GM10248 (cell line): ENCODE results near the gene THOC6.

Source experiments
- CTCF ChIA-PET: fragments of 300-600 bp; sonication (Branson Sonifier 250); formaldehyde crosslinking; extraction: SDS; loops from one replicate; lab custom pipeline; 2021; ENCODE audit warnings: antibody characterized with exemption; lab: Yijun Ruan, JAX
- POLR2A ChIA-PET: fragments of 350-650 bp; sonication (Branson Sonifier 250); formaldehyde crosslinking; extraction: SDS; loops from one replicate; lab custom pipeline; 2020; ENCODE audit warnings: antibody characterized with exemption; lab: Yijun Ruan, JAX
- DNase-seq: peaks from one replicate; pipeline ENCODE4 v3.0.0; 2012; ENCODE audit errors: extremely low spot score
- TF ChIP-seq, protein P1 (sequence below): IDR thresholded peaks from 2 replicates; pipeline ENCODE4 v1.5.1; 2012; ENCODE audit warnings: mild to moderate bottlenecking, low read depth; ENCODE audit errors: extremely low read depth, missing control alignments, control extremely low read depth

Gene THOC6

DNA sequence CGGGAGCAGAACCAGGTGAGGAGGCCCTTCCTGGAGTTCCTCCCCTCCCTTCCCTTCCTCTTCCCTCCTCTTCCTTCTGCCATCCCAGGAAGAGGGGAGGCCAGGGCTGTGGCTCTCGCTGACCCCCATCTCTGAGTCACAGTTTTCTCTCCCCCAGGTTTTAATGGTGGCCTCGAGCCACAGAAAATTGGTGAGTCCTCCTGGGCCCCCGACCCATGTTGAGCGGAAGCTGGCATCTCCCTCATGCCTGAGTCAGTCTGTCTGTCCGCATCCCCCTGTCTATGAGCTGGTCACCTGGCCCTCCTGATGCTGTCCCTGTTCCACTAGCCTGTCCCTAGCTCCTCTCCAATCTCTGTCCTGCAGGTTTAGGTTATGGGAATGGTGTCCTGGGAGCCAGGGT lies 23.9 kb upstream of the THOC6 start:
- no peak for DNase-seq
- TF ChIP-seq, protein P1, sequence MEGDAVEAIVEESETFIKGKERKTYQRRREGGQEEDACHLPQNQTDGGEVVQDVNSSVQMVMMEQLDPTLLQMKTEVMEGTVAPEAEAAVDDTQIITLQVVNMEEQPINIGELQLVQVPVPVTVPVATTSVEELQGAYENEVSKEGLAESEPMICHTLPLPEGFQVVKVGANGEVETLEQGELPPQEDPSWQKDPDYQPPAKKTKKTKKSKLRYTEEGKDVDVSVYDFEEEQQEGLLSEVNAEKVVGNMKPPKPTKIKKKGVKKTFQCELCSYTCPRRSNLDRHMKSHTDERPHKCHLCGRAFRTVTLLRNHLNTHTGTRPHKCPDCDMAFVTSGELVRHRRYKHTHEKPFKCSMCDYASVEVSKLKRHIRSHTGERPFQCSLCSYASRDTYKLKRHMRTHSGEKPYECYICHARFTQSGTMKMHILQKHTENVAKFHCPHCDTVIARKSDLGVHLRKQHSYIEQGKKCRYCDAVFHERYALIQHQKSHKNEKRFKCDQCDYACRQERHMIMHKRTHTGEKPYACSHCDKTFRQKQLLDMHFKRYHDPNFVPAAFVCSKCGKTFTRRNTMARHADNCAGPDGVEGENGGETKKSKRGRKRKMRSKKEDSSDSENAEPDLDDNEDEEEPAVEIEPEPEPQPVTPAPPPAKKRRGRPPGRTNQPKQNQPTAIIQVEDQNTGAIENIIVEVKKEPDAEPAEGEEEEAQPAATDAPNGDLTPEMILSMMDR: no peak
- POLR2A ChIA-PET: no interaction called here
- CTCF ChIA-PET: interaction anchor here (1.3 to 11.8 kb wide), 2 partner anchors 17 to 26 kb away, joined by 4 to 231 read pairs; partner anchors contain the start of genes CLDN6, HCFC1R1, THOC6 and TNFRSF12A

DNA sequence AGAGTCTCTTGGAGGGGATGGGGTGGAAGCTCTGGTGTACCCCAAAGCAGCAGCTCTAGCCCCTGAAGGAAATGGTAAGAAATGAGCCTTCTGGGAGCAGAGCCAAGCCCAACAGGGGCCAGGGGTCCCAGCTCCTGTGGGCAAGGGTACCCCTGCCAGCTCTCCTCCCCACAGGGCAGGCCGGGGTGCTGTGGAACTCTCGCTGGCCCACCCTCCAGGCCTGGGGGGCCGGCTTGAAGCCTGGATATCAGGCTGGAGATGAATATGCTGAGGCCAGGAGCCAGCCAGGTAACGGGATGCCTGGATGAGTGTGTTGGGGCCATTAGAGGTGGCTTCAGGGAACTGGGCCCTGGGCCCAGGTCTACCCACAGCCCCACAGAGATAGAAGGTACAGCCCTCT lies 23.3 kb upstream of the THOC6 start:
- POLR2A ChIA-PET: no interaction called here
- TF ChIP-seq, protein P1: no peak

DNA sequence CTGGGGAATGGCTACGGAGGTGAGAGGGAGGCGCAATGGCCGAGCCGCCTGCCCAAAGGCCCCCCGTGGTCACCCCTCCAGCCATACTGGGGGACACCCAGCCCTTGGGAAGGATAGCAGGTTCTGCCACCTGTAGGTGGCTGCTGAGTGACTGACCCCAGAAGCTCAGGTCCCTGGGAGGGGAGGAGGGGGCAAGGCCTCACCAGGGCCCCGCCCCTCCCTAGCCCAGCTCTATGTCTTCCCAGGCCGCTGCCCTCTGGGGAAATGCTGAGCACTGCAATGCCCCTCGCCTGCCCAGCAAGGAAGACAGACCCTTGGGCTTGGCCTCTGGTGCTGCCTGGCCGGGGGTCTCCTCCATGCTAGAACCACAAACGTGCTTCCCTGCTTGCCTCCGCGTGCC lies 22.5 kb upstream of the THOC6 start:
- ChIA-PET CTCF (interaction anchor here (1.2 to 11.8 kb wide), 5 partner anchors 14 to 74 kb away, joined by 3 to 231 read pairs (median 3); partner anchors contain the start of genes CLDN6, HCFC1R1, THOC6 and TNFRSF12A), POLR2A (no interaction called here)
- no peak for DNase-seq
- TF ChIP-seq, protein P1: no peak

More for the DNA sequence above, 23.3 kb upstream of the THOC6 start:
- CTCF ChIA-PET: interaction anchor here (1.2 to 11.8 kb wide), 3 partner anchors 18 to 73 kb away, joined by 3 to 231 read pairs (median 4); partner anchors contain the start of genes CLDN6, HCFC1R1, THOC6 and TNFRSF12A
- no peak for DNase-seq

DNA sequence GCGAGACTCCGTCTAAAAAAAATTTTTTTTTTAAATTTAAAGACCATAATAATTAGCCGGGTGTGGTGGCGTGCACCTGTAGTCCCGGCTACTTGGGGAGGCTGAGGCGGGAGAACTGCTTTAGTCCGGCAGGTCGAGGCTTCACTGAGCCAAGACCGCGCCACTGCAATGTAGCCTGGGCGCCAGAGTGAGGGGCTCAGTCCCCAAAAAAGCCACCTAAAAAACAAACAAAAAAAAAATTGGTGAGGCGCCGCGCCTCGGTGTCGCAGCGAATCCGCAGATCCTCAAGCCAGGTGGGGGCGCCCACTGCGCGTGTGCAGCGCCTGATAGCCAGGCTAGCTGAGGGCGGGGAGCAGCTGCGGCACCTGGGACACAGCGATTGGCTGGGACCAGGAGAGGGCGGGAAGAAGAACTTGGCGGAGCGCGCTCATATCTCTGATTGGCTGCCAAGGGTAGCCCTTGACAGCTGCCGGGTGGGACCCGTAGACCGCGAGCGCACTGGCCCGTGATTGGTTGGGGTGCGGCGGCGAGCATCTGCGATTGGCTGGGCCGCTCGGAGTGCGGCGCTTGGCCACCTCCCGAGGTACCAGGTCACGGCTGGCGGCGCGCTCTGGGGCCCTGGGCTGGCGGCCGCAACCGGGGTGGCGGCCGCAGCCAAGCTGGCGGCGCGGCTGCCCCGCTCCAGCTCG lies 20.1 kb upstream of the THOC6 start:
- DNase-seq: peak; percentile 99
- TF ChIP-seq, protein P1: peak; percentile 73
- ChIA-PET POLR2A (interaction anchor here (0.6 kb wide), 1 partner anchor 25 kb away, joined by 4 read pairs; no protein-coding TSS in a partner anchor), CTCF (interaction anchor here (0.6 to 11.8 kb wide), 6 partner anchors 9 to 126 kb away, joined by 3 to 231 read pairs (median 4); partner anchors contain the start of genes CLDN6, HCFC1R1, THOC6 and TNFRSF12A)

DNA sequence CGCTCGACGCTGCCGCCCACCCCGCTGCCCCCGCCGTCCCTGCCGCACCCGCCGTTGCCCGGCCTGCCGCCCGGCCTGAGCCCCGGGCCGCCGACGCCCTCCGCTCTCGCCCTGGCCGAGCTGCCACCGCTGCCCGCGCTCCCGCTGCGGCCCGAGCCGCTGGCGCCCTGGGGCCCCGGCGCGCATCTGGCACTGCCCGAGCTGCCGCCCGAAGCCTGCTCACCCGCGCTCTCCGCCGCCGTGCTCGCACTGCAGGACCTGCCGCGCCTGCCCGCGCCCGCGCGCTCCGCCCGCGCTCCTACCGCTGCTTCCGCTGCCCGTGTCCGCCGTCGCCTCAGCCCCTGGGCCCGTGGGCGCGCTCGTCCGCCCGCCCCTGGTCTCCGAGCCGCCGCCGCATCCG lies 19.5 kb upstream of the THOC6 start:
- no peak for DNase-seq
- ChIA-PET POLR2A (interaction anchor here (0.6 kb wide), 1 partner anchor 24 kb away, joined by 4 read pairs; no protein-coding TSS in a partner anchor), CTCF (interaction anchor here (0.6 to 11.8 kb wide), 6 partner anchors 10 to 126 kb away, joined by 3 to 231 read pairs (median 4); partner anchors contain the start of genes CLDN6, HCFC1R1, THOC6 and TNFRSF12A)
- TF ChIP-seq, protein P1: no peak

DNA sequence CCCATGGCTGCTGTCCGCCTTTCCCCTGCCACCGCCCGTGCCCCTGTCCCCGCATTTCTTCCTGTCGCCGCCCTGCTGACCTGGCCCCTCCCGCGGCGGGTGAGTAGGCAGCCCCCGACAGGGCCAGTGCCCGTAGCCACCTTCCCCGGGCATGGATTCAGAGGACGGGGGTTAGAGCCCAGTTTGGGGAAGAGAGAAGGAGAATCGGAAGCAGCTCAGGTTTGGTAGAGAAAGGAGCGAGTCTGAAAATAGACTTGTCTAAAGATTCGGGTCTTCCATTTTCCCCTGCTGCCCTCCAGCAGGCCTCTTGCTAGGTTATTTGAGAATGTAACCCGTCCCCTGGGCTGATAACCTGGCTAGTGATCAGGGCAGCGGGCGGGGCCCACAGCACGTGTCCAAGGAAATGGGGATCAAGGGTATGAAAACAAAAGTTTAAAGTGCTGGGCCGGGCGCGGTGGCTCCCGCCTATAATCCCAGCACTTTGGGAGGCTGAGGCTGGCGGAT lies 19.0 kb upstream of the THOC6 start:
- TF ChIP-seq, protein P1: no peak
- no peak for DNase-seq
- ChIA-PET CTCF (interaction anchor here (1.3 to 11.8 kb wide), 3 partner anchors 21 to 124 kb away, joined by 4 to 231 read pairs (median 5); partner anchors contain the start of genes CLDN6, HCFC1R1, THOC6 and TNFRSF12A), POLR2A (no interaction called here)
